ENCODE measurements around the gene STOM. TPM values are rescaled to one million over a fixed set of nuclear protein-coding genes. Genes with fewer than 3 reads are reported as not detected.

Gene STOM
- total RNA-seq, 1 donor from 2014 or later: 11.0 TPM

DNA sequence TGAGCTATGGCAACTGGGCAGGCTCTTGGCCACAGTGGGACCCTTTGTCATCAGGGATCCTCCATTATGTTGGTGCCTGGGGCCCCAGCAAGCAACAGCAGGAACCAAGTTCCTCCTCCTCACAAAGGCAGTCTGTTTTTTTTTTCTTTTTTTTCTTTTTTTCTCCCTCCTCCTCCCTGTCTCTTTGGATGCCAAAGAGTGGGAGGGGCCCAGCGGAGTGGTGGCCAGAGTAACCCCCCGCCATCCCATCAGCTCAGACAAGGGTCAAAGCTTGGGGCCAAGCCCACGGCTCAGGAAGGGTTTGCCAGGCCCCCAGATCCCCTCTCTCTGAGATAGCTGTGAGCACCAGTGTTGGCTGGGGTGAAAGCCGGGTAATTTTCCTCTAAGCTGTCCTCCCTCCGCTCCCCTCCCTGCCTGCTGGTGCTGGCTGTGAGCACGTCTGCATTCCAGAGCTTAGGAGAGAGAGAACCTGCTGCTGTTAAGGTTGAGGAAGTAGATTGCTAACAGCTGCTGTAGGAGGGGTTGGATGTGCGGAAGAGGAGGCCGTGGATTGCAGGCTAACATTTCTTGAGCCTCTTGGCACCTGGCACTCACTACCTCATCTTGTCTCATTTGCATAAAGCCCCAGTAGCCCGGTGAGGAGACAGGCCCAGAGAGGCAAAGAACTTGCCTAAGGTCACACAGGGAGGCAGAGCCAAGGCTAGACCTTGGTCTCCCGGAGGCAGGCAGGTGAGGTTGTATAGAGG, 80.9 kb downstream of the STOM start:
- Mint-ChIP-seq H3K36me3 (ENCODE audit: insufficient read depth) (no peaks in the 10 kb centered on the region), H3K4me3 (ENCODE audit: low read depth) (no peak overlapping the region), H3K27me3 (peaks cover 4% of the 10 kb centered on the region), H3K27ac (peak overlapping the region; percentile 90), H3K4me1 (ENCODE audit: low read depth) (peaks cover 31% of the 10 kb centered on the region), H3K9me3 (ENCODE audit: low read depth) (no peaks in the 10 kb centered on the region)
- DNase-seq (ENCODE audit: low spot score, unreplicated experiment): no peak
- TF ChIP-seq, protein P1, sequence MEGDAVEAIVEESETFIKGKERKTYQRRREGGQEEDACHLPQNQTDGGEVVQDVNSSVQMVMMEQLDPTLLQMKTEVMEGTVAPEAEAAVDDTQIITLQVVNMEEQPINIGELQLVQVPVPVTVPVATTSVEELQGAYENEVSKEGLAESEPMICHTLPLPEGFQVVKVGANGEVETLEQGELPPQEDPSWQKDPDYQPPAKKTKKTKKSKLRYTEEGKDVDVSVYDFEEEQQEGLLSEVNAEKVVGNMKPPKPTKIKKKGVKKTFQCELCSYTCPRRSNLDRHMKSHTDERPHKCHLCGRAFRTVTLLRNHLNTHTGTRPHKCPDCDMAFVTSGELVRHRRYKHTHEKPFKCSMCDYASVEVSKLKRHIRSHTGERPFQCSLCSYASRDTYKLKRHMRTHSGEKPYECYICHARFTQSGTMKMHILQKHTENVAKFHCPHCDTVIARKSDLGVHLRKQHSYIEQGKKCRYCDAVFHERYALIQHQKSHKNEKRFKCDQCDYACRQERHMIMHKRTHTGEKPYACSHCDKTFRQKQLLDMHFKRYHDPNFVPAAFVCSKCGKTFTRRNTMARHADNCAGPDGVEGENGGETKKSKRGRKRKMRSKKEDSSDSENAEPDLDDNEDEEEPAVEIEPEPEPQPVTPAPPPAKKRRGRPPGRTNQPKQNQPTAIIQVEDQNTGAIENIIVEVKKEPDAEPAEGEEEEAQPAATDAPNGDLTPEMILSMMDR (IDR thresholded peaks at IDR 0.05; ENCODE audit: unreplicated experiment): no peak

Other genes with a start within 250 kb of the STOM start
- 53.7 and 55.4 TPM in 2 replicates for gene RAB14, start 168.4 kb downstream of the STOM start, total RNA-seq
- gene GSN, start 102.1 kb downstream of the STOM start, total RNA-seq: 35.0 and 41.4 TPM in 2 replicates
- not detected in 2 replicates for gene GGTA1, start 129.6 kb upstream of the STOM start, total RNA-seq

All from progenitor cell of endocrine pancreas (in vitro differentiated cells).